GM12874 (cell line): ENCODE data around the gene KCNQ1.

Experiments
- TF ChIP-seq, protein P1 (sequence below): IDR thresholded peaks from 2 replicates; pipeline ENCODE4 v1.5.1; 2011; ENCODE audit warnings: low read depth, mild to moderate bottlenecking, control low read depth, low read length, moderate library complexity; ENCODE audit not compliant: insufficient read depth

Gene KCNQ1

DNA sequence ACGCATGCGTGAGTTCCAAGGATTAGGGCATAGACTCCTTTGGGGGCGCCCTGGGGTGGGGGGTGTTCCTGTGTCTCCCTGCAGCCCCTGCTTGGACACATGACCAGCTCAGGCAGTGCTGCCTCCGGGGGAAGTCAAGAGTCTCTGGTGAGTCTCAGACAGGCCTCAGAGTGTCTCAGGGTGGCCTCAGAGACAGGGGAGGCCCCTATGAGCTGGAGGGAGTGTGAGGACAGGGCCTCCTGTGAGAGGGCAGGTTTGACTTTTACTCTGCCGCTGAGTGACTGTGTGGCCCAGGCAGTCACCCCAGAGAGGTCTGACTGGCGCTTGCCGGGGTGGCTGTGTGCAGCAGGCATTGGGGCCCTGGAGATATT, 296.2 kb downstream of the KCNQ1 start:
- TF ChIP-seq, protein P1, sequence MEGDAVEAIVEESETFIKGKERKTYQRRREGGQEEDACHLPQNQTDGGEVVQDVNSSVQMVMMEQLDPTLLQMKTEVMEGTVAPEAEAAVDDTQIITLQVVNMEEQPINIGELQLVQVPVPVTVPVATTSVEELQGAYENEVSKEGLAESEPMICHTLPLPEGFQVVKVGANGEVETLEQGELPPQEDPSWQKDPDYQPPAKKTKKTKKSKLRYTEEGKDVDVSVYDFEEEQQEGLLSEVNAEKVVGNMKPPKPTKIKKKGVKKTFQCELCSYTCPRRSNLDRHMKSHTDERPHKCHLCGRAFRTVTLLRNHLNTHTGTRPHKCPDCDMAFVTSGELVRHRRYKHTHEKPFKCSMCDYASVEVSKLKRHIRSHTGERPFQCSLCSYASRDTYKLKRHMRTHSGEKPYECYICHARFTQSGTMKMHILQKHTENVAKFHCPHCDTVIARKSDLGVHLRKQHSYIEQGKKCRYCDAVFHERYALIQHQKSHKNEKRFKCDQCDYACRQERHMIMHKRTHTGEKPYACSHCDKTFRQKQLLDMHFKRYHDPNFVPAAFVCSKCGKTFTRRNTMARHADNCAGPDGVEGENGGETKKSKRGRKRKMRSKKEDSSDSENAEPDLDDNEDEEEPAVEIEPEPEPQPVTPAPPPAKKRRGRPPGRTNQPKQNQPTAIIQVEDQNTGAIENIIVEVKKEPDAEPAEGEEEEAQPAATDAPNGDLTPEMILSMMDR = no peak

DNA sequence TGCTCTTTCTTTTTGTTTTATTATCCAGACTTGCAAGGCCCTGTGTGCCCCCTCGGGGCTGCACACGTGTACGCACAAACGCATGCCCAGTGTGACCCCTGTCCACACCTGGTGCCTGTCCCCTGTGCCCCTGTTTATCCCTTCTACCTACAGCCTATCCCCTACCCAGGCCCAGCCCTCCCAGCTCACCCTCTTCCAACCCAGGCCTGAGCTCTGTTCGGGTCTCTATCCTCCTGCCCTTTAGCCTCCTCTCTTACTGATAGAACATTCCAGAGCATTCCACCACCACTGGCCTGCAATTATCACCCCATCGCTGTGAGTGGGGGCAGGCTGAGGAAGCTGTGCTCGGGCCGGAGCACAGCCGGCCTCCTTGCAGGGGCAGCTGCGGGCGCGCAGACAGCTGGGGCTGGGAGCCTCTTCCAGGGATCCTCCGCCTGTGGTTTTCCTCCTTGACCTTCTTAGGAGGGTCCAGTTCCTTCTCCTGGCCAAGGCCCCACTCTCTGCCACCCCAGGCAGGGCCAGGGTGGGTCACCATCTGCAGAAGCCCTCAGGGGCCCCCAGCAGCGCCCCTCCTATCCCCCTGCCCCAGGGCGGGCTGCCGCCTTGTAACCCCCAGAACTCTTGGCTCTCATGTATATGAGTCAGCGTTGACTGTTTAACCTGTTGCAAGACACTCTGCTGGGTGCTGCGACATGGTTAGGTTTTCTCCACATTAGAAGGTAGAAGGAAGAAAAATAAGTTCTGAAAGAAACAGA, 296.7 kb downstream of the KCNQ1 start:
- TF ChIP-seq, protein P1 = no peak

DNA sequence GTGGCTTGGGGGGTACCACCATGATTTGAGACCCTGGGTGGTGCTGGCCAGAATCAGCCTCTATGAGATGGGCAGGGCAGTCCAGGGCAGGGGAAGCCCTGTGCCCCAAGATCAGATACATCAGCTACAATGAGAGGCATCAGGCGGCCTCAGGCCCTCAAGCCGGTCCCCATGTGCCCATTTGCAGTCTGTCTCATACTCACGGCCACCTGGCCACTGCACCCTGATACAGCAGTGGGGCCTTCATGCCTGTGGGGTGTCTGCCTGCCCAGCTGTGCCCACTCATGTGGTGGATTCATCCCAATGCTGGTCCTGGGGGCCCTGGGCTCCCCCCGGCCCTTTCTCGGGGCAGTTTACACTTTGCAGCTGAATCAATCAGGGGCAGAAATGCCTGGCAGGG, 297.4 kb downstream of the KCNQ1 start:
- TF ChIP-seq, protein P1 = no peak

DNA sequence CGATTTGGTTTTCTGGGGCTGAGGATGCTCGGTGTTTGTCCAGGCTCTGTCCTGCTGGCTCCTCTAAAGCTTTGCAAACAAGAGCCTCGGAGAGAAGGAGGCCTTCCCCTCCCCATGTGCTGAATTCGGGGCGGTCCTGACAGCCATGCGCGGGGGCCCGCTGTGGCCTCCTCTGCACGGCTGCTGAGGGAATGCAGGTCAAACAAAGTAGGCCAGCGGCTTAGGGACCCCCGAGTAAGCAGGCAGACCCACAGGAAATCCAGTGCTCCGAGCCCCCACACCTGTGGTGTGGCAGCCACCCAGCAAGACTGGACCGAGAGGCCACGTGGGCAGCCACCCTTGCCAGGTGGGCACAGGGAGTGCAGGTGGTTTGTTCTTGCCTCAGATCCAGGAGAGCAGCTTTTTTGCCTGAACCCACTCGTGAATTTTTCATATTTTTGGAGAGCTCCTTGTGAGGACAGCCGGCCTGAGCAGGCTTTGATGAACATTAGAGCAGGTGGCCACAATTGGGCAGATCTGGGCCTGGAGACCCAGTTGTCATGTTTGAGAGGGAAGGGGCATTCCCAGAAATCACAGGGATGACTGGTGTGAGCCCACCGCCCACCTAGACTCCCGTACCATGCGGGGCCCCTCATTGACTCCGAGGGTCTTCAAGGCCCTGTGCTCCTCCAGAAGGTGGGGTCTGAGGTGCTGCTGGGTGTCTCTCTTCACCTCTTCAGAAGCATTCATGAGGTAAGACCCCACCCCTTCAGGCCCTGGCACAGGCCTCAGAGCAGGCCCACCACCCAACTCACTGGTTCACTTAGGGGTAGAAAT, 298.0 kb downstream of the KCNQ1 start:
- TF ChIP-seq, protein P1 = no peak

DNA sequence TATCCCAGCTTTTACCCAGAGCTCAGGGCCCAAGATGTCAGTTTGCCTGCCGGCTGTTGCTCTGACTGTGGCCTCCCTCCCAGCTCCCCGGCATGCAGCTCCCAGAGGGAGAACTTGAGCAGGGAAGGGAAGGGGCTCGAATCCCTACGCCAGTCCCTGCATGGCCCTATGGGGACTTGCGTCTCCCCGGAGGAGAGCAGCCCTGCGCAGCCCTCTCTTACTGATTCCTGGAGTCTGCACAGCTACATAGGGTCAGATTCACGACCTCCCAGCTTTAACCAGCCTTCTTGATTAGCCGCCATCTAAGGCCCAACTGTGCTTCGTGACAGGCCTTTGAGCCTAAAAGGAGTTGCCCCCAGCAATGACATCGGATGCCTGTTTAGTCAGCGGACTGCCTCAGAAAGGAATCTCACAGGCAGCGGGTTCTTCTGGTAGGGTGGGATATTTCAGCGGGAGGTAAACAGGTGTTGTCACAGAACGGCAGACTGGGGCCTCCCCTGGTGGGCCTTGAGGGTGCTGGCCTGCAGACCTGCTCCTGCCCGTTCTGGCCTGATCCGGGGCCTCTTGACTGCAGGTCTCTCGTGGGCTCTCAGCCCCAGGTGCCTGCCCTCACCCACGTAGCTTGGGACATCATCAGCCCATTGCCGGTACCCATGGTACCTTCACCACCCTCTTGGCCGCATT, 298.8 kb downstream of the KCNQ1 start:
- TF ChIP-seq, protein P1 = no peak

DNA sequence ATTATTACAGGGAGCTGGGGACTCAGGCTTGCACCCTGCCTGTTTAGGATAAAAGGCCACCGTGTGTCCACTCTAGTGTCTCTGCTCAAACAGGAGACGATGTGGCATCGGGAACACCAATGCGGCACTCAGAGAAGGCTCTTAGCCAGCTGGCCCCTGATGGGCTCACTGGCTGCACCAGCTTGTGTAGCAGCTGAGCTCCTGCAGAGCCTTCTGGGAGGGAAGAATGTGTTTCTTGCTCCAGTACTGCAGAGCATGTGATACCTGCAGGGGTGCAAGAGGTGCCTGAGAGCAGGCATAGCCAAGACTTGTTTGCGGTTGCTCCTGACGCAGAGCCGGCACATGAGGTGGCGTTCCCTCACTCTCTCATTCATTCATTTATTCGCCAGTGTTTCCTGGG, 299.4 kb downstream of the KCNQ1 start:
- TF ChIP-seq, protein P1 = no peak

DNA sequence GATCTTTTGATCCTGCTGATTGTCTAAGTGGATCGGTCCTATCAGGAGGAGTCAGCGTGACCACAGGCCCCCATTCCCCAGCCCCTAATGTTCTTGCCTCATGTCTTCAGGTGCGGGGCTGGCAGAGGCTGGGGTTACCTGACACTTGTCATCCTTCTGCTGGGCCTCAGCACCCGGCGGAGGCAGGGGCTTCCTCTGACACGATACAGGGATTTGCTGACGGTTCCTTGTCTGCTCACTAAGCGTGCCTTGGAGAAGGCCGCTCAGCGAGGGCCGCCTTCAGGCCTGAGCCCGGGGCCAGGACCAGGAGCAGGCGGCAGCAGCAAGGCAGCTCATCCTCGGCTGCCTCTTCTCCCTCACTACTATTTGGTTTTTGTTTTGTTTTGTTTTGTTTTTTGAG, 300.7 kb downstream of the KCNQ1 start:
- TF ChIP-seq, protein P1 = no peak
